ENCODE data around the gene WBP4.

- no peak for TF ChIP-seq POLR2A (IDR thresholded peaks at IDR 0.05)
- TF ChIP-seq, protein P1, sequence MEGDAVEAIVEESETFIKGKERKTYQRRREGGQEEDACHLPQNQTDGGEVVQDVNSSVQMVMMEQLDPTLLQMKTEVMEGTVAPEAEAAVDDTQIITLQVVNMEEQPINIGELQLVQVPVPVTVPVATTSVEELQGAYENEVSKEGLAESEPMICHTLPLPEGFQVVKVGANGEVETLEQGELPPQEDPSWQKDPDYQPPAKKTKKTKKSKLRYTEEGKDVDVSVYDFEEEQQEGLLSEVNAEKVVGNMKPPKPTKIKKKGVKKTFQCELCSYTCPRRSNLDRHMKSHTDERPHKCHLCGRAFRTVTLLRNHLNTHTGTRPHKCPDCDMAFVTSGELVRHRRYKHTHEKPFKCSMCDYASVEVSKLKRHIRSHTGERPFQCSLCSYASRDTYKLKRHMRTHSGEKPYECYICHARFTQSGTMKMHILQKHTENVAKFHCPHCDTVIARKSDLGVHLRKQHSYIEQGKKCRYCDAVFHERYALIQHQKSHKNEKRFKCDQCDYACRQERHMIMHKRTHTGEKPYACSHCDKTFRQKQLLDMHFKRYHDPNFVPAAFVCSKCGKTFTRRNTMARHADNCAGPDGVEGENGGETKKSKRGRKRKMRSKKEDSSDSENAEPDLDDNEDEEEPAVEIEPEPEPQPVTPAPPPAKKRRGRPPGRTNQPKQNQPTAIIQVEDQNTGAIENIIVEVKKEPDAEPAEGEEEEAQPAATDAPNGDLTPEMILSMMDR (IDR thresholded peaks at IDR 0.05): no peak
Measured at GRCh38 chr13:41015920-41016319, 45.4 kb upstream of the WBP4 start.
